HG03064 (cell line): ENCODE data around the gene WDR59.

Experiments used
- ATAC-seq: cut with Tn5 transposase; IDR thresholded peaks from one replicate; pipeline ENCODE4 v1.9.1; 2021; ENCODE audit warnings: low read depth; ENCODE audit not compliant: unreplicated experiment

WDR59 gene

DNA sequence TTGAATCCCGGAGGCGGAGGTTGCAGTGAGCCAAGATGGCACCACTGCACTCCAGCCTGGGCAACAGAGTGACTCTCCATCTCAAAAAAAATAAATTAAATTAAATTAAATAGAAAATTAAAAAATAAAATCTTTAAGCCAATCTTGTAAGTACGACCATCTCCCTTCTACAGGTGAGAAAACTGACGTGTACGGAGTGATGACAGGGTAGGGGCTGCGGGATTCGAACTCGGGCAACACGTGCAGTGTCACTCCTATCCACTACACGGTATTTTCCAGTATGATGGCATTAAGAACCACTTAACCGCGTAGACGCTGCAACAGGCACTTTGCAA, 762 bp downstream of the WDR59 start:
- no peak for ATAC-seq

DNA sequence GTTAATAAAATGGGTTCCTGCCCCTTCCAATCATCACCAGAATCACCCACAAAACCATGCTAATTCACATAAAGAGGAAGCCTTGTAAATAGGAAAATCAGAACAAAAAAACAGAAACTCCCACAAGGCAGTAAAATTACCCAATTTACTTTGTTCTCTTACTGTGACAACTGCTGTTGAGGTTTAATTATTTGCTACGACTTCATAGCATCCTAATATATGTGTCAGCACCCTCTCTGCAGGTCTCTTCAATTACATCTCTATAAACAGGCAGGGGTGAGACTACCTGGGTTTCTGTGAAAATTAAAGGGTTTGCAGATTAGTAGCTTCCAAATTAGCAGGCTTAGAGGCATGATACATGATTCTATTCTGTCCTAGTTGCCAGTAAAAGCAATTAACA, 2.7 kb downstream of the WDR59 start:
- ATAC-seq = no peak

DNA sequence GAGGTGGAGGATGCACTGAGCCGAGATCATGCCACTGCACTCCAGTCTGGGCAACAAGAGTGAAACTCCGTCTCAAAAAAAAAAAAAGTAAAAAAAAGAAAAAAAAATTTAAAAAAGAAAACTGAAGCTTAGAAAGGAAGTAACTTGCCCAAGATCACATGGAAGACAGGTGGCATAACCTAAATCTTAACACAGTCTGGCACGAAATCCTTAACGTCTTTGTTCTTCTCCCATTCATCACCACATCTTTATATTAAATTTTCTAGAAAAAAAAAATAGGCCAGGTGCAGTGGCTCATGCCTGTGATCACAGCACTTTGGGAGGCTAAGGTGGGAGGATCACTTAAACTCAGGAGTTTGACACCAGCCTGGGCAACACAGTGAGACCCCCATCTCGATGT, 9.3 kb downstream of the WDR59 start:
- no peak for ATAC-seq

DNA sequence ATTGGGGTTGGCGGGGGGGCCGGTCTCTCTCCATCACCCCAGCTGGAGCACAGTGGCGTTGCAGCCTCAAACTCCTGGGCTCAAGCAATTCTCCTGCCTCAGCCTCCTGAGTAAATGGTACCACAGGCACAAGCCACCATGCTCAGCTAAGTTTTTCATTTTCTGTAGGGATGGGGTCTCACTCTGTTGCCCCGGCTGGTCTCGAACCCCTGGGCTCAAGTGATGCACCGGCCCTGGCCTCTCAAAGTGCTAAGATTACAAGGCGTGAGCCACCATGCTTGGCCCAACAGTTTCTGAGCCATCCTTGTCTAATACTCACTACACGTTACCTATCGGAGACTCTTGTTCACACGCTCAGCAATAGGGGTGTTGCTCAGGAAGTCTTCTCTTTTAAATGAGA, 11.6 kb downstream of the WDR59 start:
- no peak for ATAC-seq

DNA sequence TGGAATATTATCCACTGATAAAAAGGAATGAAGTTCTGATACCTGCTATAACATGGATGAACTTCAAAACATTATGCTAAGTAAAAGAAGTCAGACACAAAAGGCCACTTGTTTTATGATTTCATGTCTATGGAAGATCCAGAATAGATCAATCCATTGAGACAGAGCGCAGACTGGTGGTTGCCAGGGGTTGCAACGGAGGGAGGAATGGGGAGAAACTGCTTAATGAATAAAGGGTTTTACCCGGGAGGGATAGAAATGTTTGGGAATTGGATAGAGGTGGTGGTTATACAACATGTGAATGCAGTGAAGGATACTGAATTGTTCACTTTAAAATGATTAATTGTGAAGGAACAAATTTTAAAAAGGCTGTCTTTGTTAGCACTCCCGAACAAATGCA, 30.2 kb downstream of the WDR59 start:
- no peak for ATAC-seq

DNA sequence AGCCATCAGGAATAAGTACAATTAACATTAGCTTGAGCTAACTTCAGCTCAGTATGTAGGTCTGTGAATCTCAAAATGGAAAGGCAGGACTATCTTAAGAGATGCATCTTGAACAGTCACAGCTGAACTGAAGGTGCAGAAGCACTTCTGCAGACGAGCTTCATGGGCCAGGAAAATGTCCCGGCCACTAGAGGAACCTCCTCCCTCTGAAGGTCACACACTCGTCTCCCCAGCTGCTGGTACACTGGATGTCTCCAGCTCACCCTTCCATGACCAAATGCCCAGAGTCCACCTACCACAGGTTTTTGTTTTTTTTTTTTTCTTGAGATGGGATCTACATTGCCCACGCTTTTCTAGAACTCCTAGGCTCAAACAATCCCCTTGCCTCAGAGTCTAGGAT, 33.2 kb downstream of the WDR59 start:
- ATAC-seq = no peak

DNA sequence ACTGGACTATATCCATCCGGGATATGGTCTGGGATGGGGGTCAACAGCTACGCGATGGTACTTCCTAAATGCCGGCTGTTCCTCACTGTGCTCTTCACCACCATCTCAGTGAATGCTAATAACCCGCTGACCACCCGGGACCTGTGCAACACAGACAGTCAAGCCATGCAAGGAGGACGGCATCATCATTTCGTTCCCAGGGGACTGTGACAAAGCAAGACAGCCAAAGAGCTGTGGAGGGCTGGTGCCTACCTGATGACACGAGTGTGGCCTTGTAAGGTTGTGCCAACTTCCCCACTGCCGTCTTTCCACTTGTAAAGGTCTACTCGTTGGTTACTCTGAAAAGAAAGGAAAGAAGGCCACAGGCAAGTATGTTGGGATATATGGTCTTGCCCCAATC, 33.7 kb downstream of the WDR59 start:
- no peak for ATAC-seq

DNA sequence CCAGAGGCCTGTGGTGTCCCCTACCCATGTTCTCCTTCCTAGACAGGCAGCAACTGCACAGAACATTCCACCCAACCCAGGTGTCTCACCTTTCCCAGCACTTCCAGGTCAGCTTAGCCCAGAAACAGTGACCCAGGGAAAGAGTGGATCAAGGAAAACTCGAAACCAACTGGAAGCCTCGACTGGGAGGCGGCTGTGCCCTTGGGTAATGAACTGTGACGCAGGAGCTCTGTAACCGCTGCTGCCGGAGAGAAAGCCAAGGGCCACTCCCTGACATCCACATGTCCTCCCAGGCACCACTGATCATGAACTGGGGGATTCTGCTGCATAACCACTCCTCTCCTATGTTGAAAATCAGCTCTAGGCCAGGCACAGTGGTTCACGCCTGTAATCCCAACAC, 34.4 kb downstream of the WDR59 start:
- no peak for ATAC-seq

DNA sequence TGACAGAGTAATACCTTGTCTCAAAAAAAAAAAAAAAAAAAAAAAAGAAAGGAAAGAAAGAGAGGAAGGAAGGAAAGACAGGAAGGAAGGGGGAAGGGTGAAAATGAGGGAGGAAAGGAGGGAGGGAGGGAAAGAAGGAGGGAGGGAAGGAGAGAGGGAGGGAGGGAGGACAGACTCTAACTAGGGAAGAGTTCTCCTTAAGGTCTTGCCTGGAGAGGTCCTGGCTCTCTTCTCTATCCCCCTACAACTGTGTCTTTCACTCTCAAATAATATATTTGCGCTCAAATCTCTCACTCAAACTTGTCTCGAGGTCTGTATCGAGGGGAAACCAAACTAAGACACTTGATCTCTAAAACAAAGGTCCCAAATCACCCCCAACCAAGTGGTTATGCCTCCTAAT, 35.6 kb downstream of the WDR59 start:
- no peak for ATAC-seq

DNA sequence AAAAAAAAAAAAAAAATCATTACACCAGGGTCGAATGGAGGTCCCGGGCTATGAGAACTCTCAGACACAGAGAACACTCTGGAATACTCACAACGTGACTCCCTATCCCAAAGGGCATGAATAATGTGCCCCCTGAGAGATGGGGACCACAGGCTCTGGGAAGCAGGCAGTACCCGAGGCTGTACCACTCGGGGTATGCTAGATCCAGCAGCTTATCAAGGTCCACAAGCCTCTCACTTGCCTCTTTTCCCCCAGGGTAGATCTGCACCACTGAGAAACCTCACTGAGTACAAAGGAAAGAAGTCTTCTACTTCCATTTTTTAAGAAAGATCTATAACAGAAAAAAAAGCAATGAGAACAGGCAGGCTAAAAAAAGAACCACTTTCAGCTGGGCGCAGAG, 40.5 kb downstream of the WDR59 start:
- ATAC-seq = no peak

DNA sequence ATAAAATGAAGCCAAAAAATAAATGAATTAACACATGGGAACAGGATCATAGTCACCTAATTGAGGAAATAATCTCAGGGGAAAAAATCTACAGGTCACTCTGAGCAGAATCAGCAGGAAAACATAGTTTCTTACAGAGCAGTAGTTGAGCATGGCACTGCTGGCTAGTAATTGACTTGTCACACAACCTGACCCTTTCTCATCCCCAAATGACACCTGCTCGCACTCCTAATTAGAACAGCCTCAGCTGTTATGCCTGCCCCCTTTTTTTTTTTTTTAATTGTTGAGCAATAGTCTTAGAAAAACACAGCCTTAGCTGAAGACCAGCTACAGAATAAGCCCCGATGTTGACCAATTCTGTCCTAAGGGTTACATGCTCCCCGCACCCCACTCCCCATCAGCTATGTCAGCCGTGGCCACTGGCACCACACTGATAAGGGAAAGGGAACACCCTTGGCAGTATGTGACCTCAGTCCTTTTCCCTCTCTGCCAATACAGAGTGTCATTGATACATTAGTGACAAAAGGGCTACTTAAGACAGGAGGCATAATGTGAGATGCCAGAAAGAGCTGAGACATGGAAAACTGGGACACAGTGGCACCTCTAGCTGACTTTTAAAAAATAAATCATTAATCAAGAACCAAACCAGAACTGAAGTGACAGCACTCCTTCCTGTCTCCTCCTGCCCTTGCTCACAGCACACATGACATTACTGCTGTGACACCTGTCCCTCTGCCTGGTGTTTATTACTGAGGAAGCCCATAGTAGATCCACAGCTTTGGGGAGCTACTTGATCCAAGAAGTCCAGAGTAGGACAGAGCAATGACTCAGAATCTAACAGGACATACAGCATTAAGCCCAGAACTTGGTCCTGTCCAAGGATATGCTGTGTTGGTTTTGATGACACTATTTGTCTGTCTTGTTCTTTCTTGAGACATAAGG, 41.7 kb downstream of the WDR59 start:
- ATAC-seq = no peak

DNA sequence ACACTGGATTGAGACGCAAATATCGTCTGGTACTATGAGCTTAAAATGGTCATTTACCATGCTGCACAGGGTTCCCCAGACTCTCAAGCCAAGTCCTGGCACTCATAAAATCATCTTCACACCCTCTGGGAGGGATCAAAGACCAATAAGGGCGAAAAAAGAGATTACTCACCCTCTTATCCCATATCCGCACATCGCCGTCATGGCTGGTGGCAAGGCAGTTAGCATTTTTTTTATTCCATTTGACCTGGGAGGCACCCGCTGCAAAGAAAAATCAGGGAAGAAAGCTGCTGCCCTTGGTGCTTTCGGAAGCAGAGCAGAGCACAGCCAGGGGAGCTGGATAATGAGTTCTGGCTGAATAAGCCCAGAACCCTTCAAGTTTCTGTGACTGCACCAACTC, 42.4 kb downstream of the WDR59 start:
- no peak for ATAC-seq

DNA sequence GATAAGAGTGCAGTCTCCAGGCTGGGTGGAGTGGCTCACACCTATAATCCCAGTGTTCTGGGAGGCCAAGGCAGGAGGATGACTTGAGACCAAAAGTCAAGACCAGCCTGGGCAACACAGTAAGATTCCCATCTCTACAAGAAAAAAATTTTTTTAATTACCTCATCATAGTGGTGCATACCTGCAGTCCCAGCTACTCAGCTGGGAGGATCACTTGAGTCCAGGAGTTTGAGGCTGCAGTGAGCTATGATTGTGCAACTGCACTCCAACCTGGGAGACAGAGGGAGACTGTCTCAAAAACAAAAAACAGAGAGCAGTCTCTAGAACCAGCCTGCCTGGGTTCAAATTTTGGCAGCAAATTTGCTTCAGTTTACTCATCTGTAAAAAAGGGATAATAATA, 45.2 kb downstream of the WDR59 start:
- ATAC-seq = no peak

DNA sequence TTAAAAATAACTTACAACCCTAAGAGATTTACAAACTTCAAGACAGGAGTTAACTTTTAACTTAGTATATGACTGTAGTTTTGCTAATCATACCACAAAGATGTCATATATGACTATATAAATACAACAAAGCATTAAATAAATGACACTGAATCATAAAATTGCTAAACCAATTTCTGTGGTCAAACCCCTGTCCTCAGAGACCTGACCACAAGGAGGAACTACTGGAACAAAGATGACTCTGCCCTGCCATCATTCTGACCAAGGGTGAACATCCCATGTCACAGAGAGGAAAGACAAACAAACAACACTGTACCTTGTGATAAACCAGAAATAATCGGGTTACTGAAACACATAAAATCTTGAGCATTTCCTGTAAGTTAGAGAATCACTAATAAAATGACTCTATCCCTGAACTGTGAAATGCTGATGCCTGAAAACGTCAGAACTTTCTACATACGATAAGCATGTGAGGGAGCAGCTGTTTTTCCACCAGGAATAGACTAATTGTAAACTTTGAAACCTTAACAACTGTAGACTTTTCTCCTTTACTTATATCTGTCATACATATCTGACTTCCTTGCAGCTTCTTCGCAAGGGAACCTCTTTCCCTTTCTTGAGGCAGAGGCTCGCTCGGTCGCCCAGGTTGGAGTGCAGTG, 47.9 kb downstream of the WDR59 start:
- ATAC-seq = peak; percentile 89

DNA sequence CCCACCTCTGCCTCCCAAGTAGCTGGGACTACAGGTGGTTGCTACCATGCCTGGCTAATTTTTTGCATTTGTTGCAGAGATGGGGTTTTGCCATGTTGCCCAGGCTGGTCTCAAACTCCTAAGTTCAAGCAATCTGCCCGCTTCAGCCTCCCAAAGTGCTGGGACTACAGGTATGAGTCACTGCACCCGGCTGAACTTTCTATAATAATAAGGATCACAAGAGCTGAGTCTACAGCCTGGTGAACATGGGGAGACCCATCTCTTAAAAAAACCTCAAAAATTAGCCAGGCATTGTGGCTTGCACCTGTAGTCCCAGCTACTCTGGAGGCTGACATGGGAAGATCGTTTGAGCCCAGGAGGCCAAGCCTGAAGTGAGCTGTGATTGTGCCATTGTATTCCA, 53.5 kb downstream of the WDR59 start:
- ATAC-seq = no peak

DNA sequence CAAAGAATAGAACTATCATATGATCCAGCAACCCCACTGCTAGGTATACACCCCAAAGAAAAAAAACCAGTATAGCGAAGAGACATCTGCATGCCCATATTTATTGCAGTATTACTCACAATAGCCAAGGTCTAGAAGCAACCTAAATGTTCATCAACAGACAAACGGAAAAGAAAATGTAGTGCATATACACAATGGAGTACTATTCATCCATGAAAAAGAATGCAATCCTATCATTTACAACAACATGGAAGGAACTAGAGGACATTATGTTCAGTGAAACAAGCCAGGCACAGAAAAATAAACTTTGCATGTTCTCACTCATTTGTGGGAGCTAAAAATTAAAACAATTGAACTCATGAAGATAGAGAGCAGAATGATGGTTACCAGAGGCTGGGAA, 55.3 kb downstream of the WDR59 start:
- no peak for ATAC-seq

DNA sequence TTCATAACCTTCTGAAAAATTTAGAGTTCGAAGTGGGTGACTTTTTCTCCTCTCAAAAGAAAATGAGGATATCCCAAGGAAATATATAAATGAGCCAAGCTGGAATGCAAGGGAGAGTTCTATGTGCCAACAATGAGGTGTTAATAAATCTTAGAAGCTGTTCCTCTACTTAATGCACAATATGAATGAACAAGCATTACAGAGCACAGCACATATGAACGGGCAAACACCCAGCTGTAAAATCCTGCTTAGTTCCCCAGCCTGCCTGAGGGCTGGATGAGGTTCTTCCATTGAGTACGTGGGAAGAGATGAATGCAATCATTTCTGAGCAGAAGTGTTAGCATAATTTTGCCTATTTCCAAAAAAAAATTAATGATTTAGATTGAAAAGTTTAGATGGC, 58.1 kb downstream of the WDR59 start:
- ATAC-seq = no peak

DNA sequence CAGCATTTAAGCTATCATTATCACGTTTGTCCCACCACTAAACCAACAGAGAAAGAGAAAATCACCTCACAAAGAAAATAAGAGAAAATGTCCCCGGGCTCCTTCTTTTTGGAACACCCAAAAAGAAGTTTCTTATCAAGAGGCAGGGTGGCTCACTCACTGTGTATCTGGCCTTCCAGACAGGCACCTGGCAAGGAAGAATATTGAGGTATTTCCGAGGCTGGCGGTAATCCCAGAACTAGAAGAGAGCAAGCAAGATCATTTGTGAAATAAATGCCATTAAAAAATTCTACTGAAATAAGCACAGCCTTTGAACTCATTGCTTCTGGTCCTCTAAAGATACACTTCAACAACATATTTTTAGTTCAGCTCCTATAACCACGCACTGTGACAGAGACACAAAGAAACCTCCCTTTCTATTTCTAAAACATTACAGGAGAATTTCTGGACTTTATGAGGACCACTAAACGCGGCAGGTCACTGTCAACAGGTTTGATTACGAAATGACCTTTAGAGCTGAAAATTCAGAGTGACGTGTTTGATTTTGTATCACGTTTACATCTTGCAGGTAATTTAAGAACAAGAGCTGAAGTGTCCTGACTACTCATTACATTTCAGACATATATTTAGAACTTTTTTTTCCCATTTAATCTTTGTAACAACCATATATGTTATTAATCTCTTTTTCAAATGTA, 61.0 kb downstream of the WDR59 start:
- ATAC-seq = no peak

DNA sequence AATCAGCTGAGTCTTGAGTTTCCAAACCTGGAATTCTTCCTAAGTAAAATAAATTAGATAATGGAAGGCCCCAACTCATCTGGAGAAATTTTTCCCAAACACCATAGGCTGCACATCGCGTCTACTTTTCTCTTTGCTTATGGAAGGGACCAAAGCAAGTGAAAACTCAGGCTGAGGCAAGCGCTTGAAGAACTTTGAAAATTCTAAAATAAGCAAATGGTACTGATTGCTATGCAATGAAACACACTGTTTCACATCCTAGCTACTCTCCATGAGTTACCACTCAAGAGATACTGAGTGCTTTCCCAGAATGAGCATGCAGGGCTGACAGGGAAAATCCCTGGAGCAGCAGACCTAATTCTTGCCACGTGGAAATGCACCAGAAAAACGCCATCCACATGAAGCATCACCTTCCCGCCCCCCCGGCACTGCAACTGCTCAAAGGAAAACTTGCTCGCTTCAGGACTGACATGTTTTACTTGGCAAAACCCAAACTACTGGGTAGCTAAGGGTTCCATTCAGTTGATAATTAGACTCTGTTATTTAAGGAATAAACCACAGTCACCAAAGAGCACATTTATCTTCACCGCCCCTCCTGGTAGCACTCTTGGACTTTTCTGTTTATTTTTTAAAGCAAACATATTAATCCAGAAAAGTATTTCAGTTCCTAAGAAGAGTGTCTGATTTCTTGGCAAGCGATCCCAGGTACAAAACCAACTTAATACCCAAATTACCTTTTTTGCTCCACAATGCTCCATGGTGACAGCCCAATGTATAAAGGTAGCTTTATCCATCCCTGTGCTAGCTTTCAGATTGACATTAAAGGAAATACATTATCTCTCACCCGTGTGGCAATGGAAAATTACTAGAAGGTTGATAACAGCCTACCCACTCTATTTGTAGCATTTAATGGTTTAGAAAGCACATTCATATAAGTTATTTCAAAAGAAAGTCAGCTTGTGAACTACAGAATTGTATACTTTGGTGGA, 62.5 kb downstream of the WDR59 start:
- ATAC-seq = no peak

DNA sequence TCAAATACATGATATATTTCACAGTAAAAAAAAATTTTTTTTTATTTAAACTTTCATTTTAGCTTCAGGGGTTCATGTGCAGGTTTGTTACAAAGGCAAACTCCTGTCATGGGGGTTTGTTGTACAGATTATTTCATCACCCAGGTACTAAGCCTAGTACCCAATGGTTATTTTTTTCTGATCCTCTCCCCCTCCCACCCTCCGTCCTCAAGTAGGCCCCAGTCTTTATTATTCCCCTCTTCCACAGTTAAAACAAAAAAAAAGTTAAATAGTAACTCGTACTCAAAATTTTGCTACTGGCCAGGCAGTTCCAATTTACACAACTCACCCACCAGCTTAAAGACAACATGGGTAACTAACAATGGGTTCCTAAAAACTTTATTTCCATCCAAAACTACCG, 63.9 kb downstream of the WDR59 start:
- no peak for ATAC-seq

DNA sequence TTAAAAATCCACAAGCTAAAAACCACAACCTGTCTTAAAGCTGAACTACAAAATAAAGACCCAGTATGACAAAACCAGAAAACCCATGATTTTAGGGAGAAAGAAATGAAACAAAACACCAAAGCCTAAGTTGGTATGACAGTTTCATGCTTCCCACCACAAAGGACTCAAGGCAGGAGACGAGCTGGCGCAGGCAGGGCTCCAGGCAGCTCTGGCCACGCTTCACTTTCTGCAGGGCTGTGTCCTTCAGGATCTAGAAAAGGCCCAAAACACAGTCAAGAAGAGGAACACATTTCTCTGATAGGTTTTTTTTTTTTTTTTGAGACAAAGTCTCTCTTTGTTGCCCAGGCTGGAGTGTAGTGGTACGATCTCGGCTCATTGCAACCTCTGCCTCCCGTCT, 75.3 kb downstream of the WDR59 start:
- ATAC-seq = no peak
